Measurements from ENCODE around the gene CETP. TPM values are rescaled to one million over a fixed set of nuclear protein-coding genes. Genes with fewer than 3 reads are reported as not detected.

CETP gene
- total RNA-seq, 4 donors from 2014 or later = not detected

DNA sequence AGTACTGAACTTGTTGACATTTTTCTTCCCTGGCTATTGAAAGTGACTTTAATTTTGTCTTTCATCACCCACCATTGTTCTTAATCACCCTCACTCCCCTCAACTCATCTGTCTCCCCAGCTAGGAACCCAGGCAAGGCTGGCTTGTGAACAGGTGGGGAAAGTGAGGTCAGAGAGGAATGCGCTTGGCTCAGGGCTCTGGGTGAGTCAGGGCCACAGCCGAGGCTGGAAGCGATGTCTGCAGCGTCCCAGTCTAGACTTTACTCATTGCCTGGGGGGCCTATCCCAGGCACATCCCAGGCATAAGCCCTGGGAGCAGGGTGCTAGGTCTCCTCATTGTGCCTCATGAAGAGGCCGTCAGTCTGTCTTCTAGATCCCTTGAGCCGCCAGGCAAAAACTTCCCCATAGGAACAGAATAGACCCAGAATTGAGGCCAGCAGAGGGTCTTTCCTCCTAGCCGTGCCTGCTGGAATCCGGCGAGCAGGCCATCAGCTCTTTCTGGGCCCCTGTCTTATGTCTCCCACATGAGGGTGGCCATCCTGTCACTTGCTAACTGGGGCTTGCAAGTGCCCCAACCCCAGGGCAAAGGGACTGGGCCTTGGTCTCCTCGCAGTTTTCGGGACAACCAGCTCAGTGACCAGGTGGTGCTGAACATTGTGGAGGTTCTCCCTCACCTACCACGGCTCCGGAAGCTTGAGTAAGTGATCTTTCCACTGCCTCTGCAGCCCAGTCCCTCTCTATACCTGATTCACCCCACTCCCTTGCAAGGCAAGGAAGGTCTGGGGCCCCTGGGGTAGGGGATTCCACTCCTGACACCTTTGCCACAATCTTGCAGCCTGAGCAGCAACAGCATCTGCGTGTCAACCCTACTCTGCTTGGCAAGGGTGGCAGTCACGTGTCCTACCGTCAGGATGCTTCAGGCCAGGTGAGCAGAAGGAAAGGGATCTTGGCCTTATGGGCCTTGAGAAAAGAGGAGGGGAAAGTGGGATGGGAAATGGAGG is 67.7 kb downstream of the CETP start:
- peaks cover 0 to 69% (median 0%) of the 10 kb centered on the region in 3 donors for H3K36me3 ChIP-seq

GRCh38 chr16:57030346-57030902 is 68.7 kb downstream of the CETP start:
- Histone ChIP-seq H3K27ac (no peak overlapping the region), H3K9me3 (no peaks in the 10 kb centered on the region), H3K4me3 (no peak overlapping the region), H3K36me3 (peaks cover 0 to 72% (median 0%) of the 10 kb centered on the region in 3 donors), H3K27me3 (no peaks in the 10 kb centered on the region), H3K4me1 (no peaks in the 10 kb centered on the region)
- 90% methylated on average over 2 of the region's 2 CpGs for WGBS, 2 donors
- DNase-seq (ENCODE audit: low spot score in 2 of 2) = no peak
- TF ChIP-seq POLR2A (IDR thresholded peaks at IDR 0.05) = no peak
- TF ChIP-seq EP300 (IDR thresholded peaks at IDR 0.05) = no peak
- TF ChIP-seq, protein P1, sequence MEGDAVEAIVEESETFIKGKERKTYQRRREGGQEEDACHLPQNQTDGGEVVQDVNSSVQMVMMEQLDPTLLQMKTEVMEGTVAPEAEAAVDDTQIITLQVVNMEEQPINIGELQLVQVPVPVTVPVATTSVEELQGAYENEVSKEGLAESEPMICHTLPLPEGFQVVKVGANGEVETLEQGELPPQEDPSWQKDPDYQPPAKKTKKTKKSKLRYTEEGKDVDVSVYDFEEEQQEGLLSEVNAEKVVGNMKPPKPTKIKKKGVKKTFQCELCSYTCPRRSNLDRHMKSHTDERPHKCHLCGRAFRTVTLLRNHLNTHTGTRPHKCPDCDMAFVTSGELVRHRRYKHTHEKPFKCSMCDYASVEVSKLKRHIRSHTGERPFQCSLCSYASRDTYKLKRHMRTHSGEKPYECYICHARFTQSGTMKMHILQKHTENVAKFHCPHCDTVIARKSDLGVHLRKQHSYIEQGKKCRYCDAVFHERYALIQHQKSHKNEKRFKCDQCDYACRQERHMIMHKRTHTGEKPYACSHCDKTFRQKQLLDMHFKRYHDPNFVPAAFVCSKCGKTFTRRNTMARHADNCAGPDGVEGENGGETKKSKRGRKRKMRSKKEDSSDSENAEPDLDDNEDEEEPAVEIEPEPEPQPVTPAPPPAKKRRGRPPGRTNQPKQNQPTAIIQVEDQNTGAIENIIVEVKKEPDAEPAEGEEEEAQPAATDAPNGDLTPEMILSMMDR (IDR thresholded peaks at IDR 0.05) = no peak

More for the DNA sequence above, 67.7 kb downstream of the CETP start:
- H3K27ac ChIP-seq = no peak overlapping the region
- no peak overlapping the region for H3K4me3 ChIP-seq
- H3K4me1 ChIP-seq = no peaks in the 10 kb centered on the region
- DNase-seq (ENCODE audit: low spot score in 2 of 2) = no peak
- H3K27me3 ChIP-seq = no peaks in the 10 kb centered on the region
- WGBS, 2 donors = 87 to 92% methylated on average over 14 to 16 of the region's 16 CpGs
- TF ChIP-seq, protein P1 (IDR thresholded peaks at IDR 0.05) = no peak
- TF ChIP-seq POLR2A (IDR thresholded peaks at IDR 0.05) = no peak
- TF ChIP-seq EP300 (IDR thresholded peaks at IDR 0.05) = no peak
- H3K9me3 ChIP-seq = no peaks in the 10 kb centered on the region

DNA sequence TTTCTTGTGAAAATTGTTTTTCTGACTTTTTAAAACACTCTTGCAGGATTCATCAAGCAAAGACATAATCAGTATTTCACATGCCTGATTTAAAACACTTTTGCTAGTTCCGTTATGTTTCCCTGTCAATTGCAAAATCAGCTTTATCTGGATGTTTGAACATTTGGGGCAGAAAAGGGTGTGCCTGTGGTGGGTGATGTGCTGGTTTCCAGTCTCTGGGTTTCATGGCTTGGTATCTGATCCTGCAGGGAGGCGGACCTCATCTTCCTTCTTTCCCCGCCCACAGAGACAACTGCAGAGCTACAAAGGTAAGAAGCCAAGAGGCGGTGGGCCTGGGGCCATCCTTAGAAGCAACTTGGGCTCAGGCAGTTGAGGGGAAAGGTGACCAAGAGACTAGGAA is 69.4 kb downstream of the CETP start:
- WGBS, 2 donors = 79 to 86% methylated on average over 4 of the region's 4 CpGs
- H3K27ac ChIP-seq = no peak overlapping the region
- H3K27me3 ChIP-seq = no peaks in the 10 kb centered on the region
- H3K4me1 ChIP-seq = no peaks in the 10 kb centered on the region
- no peak for TF ChIP-seq EP300 (IDR thresholded peaks at IDR 0.05)
- TF ChIP-seq, protein P1 (IDR thresholded peaks at IDR 0.05) = no peak
- TF ChIP-seq POLR2A (IDR thresholded peaks at IDR 0.05) = no peak
- H3K4me3 ChIP-seq = no peak overlapping the region
- H3K36me3 ChIP-seq = peaks cover 0 to 72% (median 0%) of the 10 kb centered on the region in 3 donors
- no peak for DNase-seq (ENCODE audit: low spot score in 2 of 2)
- H3K9me3 ChIP-seq = no peaks in the 10 kb centered on the region

DNA sequence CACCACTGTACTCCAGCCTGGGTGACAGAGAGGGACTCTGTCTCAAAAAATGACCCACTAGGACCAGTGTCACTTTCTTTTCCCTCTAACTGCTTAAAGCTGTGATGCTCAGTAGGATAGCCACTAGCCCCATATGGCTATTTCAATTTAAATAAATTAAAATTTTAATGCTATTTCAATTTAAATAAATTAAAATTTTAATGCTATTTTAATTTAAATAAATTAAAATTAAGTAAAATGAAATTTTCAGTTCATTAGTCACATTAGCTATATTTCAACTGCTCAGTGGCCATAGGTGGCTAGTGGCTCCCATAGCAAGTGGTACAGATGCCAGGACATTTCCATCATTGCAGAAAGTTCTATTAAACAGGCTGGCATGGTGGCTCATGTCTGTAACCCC is 70.6 kb downstream of the CETP start:
- Histone ChIP-seq H3K27ac (no peak overlapping the region), H3K36me3 (peaks cover 0 to 68% (median 0%) of the 10 kb centered on the region in 3 donors), H3K27me3 (no peaks in the 10 kb centered on the region), H3K9me3 (no peaks in the 10 kb centered on the region), H3K4me3 (no peak overlapping the region), H3K4me1 (no peaks in the 10 kb centered on the region)
- no peak for DNase-seq (ENCODE audit: low spot score in 2 of 2)
- TF ChIP-seq POLR2A (IDR thresholded peaks at IDR 0.05) = no peak
- TF ChIP-seq, protein P1 (IDR thresholded peaks at IDR 0.05) = no peak
- no peak for TF ChIP-seq EP300 (IDR thresholded peaks at IDR 0.05)

DNA sequence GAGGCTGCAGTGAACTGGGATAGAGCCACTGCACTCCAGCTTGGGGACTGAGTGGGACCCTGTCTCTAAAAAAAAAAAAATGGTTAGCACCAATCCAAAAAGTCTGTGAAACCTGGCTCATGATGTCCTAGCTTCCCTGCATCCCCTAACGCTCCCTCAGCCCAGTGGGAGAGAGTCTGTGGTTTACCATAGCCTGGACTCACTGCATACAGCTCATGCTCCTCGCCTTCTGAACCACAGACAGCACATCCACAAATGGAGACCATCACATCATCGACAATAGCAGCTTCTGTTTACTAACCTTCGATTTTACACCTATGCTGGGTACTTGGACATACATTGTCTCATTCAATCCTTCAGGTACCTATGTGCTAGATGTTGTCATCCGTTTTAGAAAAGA is 71.2 kb downstream of the CETP start:
- Histone ChIP-seq H3K9me3 (no peaks in the 10 kb centered on the region), H3K4me1 (peaks cover 0 to 4% (median 0%) of the 10 kb centered on the region in 4 donors), H3K36me3 (peaks cover 0 to 67% (median 0%) of the 10 kb centered on the region in 3 donors), H3K4me3 (no peak overlapping the region), H3K27ac (no peak overlapping the region), H3K27me3 (no peaks in the 10 kb centered on the region)
- DNase-seq (ENCODE audit: low spot score in 2 of 2) = no peak
- WGBS, 2 donors = 92 to 96% methylated on average over 5 of the region's 5 CpGs
- TF ChIP-seq POLR2A (IDR thresholded peaks at IDR 0.05) (no peak), EP300 (IDR thresholded peaks at IDR 0.05) (no peak)
- TF ChIP-seq, protein P1 (IDR thresholded peaks at IDR 0.05) = no peak
